ENCODE data around the gene PPP4R3A. TPM values are rescaled to one million over a fixed set of nuclear protein-coding genes. Genes with fewer than 3 reads are reported as not detected.

Gene PPP4R3A
- total and polyA plus RNA-seq, 10 of the 15 experiments (the other 5 are each of a cell fraction or from before 2014, with no cell fraction given): 19.4 to 97.8 (median 62.9) TPM

- no peak for TF ChIP-seq ATF3 (IDR thresholded peaks at IDR 0.05; ENCODE audit: borderline replicate concordance, extremely low read depth, low read depth, low read length)
- TF ChIP-seq NFXL1 (IDR thresholded peaks at IDR 0.05; ENCODE audit: borderline replicate concordance): no peak
- no peak for TF ChIP-seq RFX5 (IDR thresholded peaks at IDR 0.05; ENCODE audit: low read depth, low read length)
- TF ChIP-seq CHD2 (IDR thresholded peaks at IDR 0.05; ENCODE audit: borderline replicate concordance, low read depth, low read length): no peak
- no peak for TF ChIP-seq REST (IDR thresholded peaks at IDR 0.05; ENCODE audit: low read depth, low read length)
- no peak for TF ChIP-seq EZH2 (IDR thresholded peaks at IDR 0.05; ENCODE audit: borderline replicate concordance, control insufficient read depth, low read depth, low read length)
- TF ChIP-seq ZBTB4 (CRISPR knock-in tag; IDR thresholded peaks at IDR 0.05): no peak
- TF ChIP-seq BCLAF1 (IDR thresholded peaks at IDR 0.05): no peak
- 0 out of 2 replicates have a peak, but pooled peaks have one; percentile 2 for TF ChIP-seq BACH1 (IDR thresholded peaks at IDR 0.05; ENCODE audit: borderline replicate concordance)
- TF ChIP-seq ASH2L (IDR thresholded peaks at IDR 0.05; ENCODE audit: borderline replicate concordance, low read depth): no peak
- TF ChIP-seq JUNB (IDR thresholded peaks at IDR 0.05): no peak
- 0 out of 2 replicates have a peak, but pooled peaks have one; percentile 29 for TF ChIP-seq ATF2 (IDR thresholded peaks at IDR 0.05; ENCODE audit: low read length)
- TF ChIP-seq BRCA1 (IDR thresholded peaks at IDR 0.05; ENCODE audit: low read depth, low read length): no peak
- peak; percentile 29; the same call in 1 of the 2 replicates for TF ChIP-seq NR2C1 (IDR thresholded peaks at IDR 0.05)
- no peak for TF ChIP-seq MAX (IDR thresholded peaks at IDR 0.05; ENCODE audit: low read depth, low read length)
- TF ChIP-seq ZNF207 (IDR thresholded peaks at IDR 0.05; ENCODE audit: borderline replicate concordance): no peak
Observed at GRCh38 chr14:91419044-91419397, 91.1 kb downstream of the PPP4R3A start (continued).

All from GM12878 (cell line).